Measurements from ENCODE around the gene KNDC1. TPM values are rescaled to one million over a fixed set of nuclear protein-coding genes. Genes with fewer than 3 reads are reported as not detected.

The KNDC1 gene
- 0.73 and 2.3 TPM in 2 replicates for total RNA-seq

DNA sequence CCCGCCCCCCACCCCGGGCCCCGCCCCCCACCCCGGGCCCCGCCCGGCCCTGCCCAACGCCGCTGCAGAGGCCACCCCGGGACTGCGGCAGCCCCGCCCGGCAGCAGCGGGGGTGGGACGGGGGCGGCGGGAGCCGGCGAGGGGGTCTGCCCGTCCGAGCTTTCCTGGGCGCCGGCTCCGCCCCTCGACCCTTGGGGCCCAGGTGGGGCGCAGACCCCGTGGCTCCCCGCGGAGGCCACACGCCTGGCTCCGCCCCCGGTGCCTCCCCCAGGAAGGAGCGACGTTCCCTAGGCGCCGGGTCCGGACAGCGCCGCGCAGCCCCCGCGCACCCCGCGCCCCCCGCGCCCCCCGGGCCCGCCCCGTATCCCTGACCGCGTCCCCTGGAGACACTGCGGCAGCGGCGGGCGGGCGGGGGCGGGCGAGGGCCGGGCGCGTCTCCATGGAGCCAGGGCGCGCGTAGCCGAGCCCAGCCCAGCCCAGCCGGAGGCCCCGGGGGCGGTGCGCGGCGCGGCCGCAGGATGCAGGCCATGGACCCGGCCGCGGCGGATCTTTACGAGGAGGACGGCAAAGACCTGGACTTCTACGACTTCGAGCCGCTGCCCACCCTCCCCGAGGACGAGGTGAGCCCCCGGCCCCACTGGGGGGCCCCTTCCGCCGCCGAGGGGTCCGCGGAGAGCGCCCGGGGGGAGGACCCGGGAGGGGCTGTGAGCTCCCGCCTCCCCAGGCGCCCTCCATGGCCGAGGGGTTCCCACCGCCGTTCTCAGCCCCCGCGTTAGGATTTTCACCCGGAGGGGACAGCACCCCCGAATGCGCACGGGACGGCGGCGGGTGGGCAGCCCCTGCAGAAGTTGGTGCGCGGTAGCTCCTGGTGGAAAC lies at the start of gene KNDC1:
Gene KNDC1, plus strand, starts transcription at position 270 of the 876 bp plus-strand sequence. Its CDS starts 249 bp downstream, at position 519.

GRCh38 chr10:133230044-133230361 lies 70.0 kb downstream of the KNDC1 start, which contains the start of gene UTF1:
TSS of gene UTF1 (plus strand) at chr10:133230217. CDS start at chr10:133230289, 72 bp downstream.

DNA sequence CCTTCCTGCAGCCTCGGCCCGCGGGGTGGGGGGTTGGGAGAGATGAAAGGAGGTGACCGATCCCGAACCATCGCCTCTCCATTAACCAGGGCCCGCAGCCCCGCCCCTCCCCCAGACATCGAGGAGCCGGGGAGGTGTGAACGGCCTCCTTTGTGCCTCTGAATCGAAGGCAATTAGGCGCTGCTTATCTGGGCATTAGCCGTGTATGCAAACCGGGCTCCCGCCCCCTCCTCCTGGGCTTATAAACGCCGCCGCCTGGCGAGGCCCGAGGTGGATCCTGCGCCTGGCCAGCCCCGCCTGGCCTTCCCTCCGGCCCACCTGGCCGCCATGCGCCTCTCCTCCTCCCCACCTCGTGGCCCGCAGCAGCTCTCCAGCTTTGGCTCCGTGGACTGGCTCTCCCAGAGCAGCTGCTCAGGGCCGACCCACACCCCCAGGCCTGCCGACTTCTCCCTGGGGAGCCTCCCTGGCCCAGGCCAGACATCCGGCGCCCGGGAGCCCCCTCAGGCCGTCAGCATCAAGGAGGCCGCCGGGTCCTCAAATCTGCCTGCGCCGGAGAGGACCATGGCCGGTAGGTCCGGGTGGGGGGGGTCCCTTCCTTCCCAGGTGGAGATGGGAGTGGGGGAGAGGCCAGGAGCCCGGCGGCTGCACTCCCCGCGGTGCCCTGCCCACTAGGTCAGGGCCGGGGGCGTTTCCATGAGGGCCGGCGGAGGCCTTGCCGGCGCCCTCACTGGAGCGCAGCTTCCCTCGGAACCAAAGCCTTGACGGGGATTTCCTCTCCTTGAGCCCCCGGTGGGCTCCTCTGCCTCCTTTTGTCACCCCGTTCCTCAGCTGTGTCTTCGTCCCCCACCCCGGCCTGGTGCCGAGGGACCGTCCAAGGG lies 77.8 kb downstream of the KNDC1 start, which contains the start of gene VENTX:
Gene VENTX, plus strand, starts transcription at position 268 of the 878 bp plus-strand sequence. Its CDS starts 60 bp downstream, at position 328.

Other genes with a start within 250 kb of the KNDC1 start
- 0.50 and 1.5 TPM in 2 replicates for gene CFAP46, start 217.6 kb upstream of the KNDC1 start, total RNA-seq
- gene ADGRA1, start 72.3 kb upstream of the KNDC1 start, total RNA-seq: not detected in 2 replicates
- not detected in 2 replicates for gene UTF1, start 70.0 kb downstream of the KNDC1 start, total RNA-seq
- under 0.01 TPM in 1 of 2 replicates, not detected in the other for gene VENTX, start 77.6 kb downstream of the KNDC1 start, total RNA-seq
- gene ADAM8, start 116.6 kb downstream of the KNDC1 start, total RNA-seq: 1.2 and 2.9 TPM in 2 replicates
- gene TUBGCP2, start 148.7 kb downstream of the KNDC1 start, total RNA-seq: 58.9 and 79.1 TPM in 2 replicates
- gene ZNF511, start 148.7 kb downstream of the KNDC1 start, total RNA-seq: 23.7 and 29.3 TPM in 2 replicates
- 0.33 TPM in 1 of 2 replicates, not detected in the other for gene CALY, start 176.7 kb downstream of the KNDC1 start, total RNA-seq
- not detected in 2 replicates for gene PRAP1, start 187.2 kb downstream of the KNDC1 start, total RNA-seq
- 24.8 and 26.5 TPM in 2 replicates for gene FUOM, start 197.8 kb downstream of the KNDC1 start, total RNA-seq
- gene ECHS1, start 213.1 kb downstream of the KNDC1 start, total RNA-seq: 94.0 and 109 TPM in 2 replicates
- 9.6 and 12.1 TPM in 2 replicates for gene PAOX, start 219.0 kb downstream of the KNDC1 start, total RNA-seq
- gene MTG1, start 233.9 kb downstream of the KNDC1 start, total RNA-seq: 21.5 and 33.5 TPM in 2 replicates